CD4-positive, alpha-beta T cell (primary cell): ENCODE measurements around the gene PAPLN. TPM values are rescaled to one million over a fixed set of nuclear protein-coding genes. Genes with fewer than 3 reads are reported as not detected.

Source experiments
- ATAC-seq: fragments of 200-7000 bp; cut with Tn5 transposase; one replicate; pipeline ENCODE4 v1.10.0; 2022; ENCODE audit warnings: mild to moderate bottlenecking; ENCODE audit not compliant: poor library complexity
- CTCF ChIA-PET: fragments of 350-600 bp; sonication (Branson Sonifier 250); formaldehyde crosslinking; loops from one replicate; lab custom pipeline; 2021; ENCODE audit warnings: antibody characterized with exemption, inconsistent platforms; lab: Charles Lee
- POLR2A ChIA-PET: fragments of 350-600 bp; sonication (Branson Sonifier 250); formaldehyde crosslinking; loops from one replicate; lab custom pipeline; 2021; ENCODE audit warnings: antibody characterized with exemption, inconsistent platforms; lab: Charles Lee
- DNase-seq, 14 experiments: peaks; one replicate each; pipeline ENCODE4 v3.0.0-alpha.2; 2013 to 2020; ENCODE audit warnings: mixed read lengths in 2 of 14
- H3K27ac ChIP-seq, 2 donors: one replicate each; pipeline versions ENCODE4 v1.5.1 to v1.7.0; 2013; ENCODE audit warnings: low read length in 2 of 2, low read depth in 1 of 2, mild to moderate bottlenecking in 1 of 2
- H3K27me3 ChIP-seq, 2 experiments: 1 replicate in 1 of 2; 2 replicates in 1 of 2; pipeline versions ENCODE4 v1.6.1 to v1.7.0; 2013; ENCODE audit warnings: low read length in 2 of 2, control low read depth in 1 of 2, mild to moderate bottlenecking in 1 of 2, moderate library complexity in 1 of 2; ENCODE audit not compliant: insufficient read depth in 2 of 2, control insufficient read depth in 1 of 2
- H3K36me3 ChIP-seq: one replicate; pipeline ENCODE4 v1.6.1; 2013; ENCODE audit warnings: low read length, control low read depth; ENCODE audit not compliant: insufficient read depth
- H3K4me1 ChIP-seq: one replicate; pipeline ENCODE4 v1.6.1; 2013; ENCODE audit warnings: low read length, control low read depth; ENCODE audit not compliant: insufficient read depth
- H3K4me3 ChIP-seq: one replicate; pipeline ENCODE4 v1.5.1; 2013; ENCODE audit warnings: mild to moderate bottlenecking, low read length, moderate library complexity
- H3K9me3 ChIP-seq, 2 experiments: 1 replicate in 1 of 2; 2 replicates in 1 of 2; pipeline versions ENCODE4 v1.6.1 to v1.7.0; 2013; ENCODE audit warnings: low read length in 2 of 2, mild to moderate bottlenecking in 2 of 2, control low read depth in 1 of 2, moderate library complexity in 1 of 2; ENCODE audit not compliant: control insufficient read depth in 1 of 2, insufficient read depth in 1 of 2
- H3K27ac Mint-ChIP-seq: one replicate; pipeline ENCODE4 v1.8.0; 2020; ENCODE audit warnings: mixed read lengths
- H3K27me3 Mint-ChIP-seq: one replicate; pipeline ENCODE4 v1.8.0; 2021; ENCODE audit warnings: mixed read lengths
- H3K36me3 Mint-ChIP-seq: one replicate; pipeline ENCODE4 v1.8.0; 2021; ENCODE audit warnings: low read depth, mixed read lengths
- H3K4me1 Mint-ChIP-seq: one replicate; pipeline ENCODE4 v1.8.0; 2021; ENCODE audit warnings: low read depth, mixed read lengths
- H3K4me3 Mint-ChIP-seq: one replicate; pipeline ENCODE4 v1.8.0; 2020; ENCODE audit warnings: mild to moderate bottlenecking, mixed read lengths
- H3K9me3 Mint-ChIP-seq: one replicate; pipeline ENCODE4 v1.8.0; 2020; ENCODE audit warnings: mixed read lengths
- intact Hi-C, 2 experiments: fragments of 100-400 bp; cut with DNase I in 1 of 2; cut with micrococcal nuclease in 1 of 2; formaldehyde crosslinking; loops; one replicate each; pipeline versions ENCODE4 v1.15.1 to v1.9.0; 2023 to 2025; cut with DNase I, micrococcal nuclease
- total RNA-seq, 174 experiments: library from RNA in 2 of 174; stranded (reverse) in 2 of 174; gene quantifications; one replicate each; pipeline ENCODE4 v1.2.3 and lab custom pipeline; 2021 to 2026
- TF ChIP-seq, protein P1 (sequence below): fragments of 200-600 bp; IDR thresholded peaks from one replicate; pipeline ENCODE4 v1.8.0; 2022; ENCODE audit warnings: antibody characterized with exemption, mild to moderate bottlenecking

PAPLN gene
- total RNA-seq, 2 experiments from 2014 or later: 0.05 to 0.14 TPM

DNA sequence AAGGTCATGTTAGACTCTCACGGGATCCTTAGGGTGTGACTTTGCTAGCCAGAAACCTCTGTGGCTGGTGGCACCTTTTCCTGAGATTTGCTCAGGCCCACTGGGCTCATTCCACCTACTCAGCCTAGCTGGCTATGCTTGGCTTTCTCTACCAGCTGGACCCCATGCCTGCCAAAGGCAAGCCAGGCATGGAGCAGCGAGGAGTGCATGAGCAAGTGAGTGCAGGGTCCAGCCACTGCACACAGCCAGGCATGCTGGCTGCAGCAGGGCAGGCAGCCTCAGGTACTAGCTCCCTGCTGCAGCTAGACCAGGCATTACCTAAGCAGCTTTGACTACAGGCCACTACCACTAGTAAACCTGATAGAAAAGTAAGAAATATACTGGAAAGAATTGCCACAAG lies 29.7 kb upstream of the PAPLN start:
- H3K4me1 ChIP-seq: no peaks in the 10 kb centered on the region
- peaks cover 74% of the 10 kb centered on the region for H3K36me3 ChIP-seq
- no peak overlapping the region for H3K27ac ChIP-seq
- DNase-seq: no peak
- CTCF ChIA-PET: no interaction called here
- intact Hi-C loops: no loop called here
- POLR2A ChIA-PET: no interaction called here
- Mint-ChIP-seq H3K4me1 (no peaks in the 10 kb centered on the region), H3K4me3 (no peak overlapping the region), H3K27ac (no peak overlapping the region), H3K36me3 (peaks cover 87% of the 10 kb centered on the region), H3K9me3 (no peaks in the 10 kb centered on the region), H3K27me3 (no peaks in the 10 kb centered on the region)
- TF ChIP-seq, protein P1, sequence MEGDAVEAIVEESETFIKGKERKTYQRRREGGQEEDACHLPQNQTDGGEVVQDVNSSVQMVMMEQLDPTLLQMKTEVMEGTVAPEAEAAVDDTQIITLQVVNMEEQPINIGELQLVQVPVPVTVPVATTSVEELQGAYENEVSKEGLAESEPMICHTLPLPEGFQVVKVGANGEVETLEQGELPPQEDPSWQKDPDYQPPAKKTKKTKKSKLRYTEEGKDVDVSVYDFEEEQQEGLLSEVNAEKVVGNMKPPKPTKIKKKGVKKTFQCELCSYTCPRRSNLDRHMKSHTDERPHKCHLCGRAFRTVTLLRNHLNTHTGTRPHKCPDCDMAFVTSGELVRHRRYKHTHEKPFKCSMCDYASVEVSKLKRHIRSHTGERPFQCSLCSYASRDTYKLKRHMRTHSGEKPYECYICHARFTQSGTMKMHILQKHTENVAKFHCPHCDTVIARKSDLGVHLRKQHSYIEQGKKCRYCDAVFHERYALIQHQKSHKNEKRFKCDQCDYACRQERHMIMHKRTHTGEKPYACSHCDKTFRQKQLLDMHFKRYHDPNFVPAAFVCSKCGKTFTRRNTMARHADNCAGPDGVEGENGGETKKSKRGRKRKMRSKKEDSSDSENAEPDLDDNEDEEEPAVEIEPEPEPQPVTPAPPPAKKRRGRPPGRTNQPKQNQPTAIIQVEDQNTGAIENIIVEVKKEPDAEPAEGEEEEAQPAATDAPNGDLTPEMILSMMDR: no peak
- no peak for ATAC-seq
- no peaks in the 10 kb centered on the region for H3K27me3 ChIP-seq
- no peak overlapping the region for H3K4me3 ChIP-seq
- no peaks in the 10 kb centered on the region for H3K9me3 ChIP-seq

DNA sequence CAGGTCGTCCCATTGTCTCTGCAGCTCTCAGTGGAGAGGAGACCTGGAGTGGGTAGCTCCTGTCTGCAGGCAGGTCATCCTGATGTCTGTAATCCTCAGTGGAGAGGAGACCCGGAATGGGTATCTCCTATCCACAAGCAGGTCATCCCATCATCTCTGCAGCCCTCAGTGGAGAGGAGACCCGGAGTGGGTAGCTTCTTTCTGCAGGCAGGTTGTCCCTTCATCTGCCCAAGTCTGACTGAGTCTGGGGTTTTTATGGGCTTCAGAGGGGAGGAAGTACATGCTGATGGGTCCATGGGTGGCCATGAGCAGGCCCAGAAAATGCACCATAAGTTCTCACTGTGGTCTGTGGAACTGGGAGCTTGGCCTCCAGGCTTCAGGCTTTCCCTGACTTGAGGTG lies 28.9 kb upstream of the PAPLN start:
- Histone ChIP-seq H3K4me3 (no peak overlapping the region), H3K27ac (no peak overlapping the region), H3K27me3 (no peaks in the 10 kb centered on the region), H3K9me3 (no peaks in the 10 kb centered on the region), H3K36me3 (peaks cover 79% of the 10 kb centered on the region), H3K4me1 (no peaks in the 10 kb centered on the region)
- intact Hi-C loops: no loop called here
- TF ChIP-seq, protein P1: no peak
- H3K27ac Mint-ChIP-seq: no peak overlapping the region
- H3K27me3 Mint-ChIP-seq: no peaks in the 10 kb centered on the region
- ATAC-seq (no peak), DNase-seq (no peak)
- ChIA-PET POLR2A (no interaction called here), CTCF (interaction anchor here (0.6 kb wide), 1 partner anchor 264 kb away, joined by 3 read pairs; no protein-coding TSS in a partner anchor)
- H3K4me1 Mint-ChIP-seq: no peaks in the 10 kb centered on the region
- no peaks in the 10 kb centered on the region for H3K9me3 Mint-ChIP-seq
- peaks cover 87% of the 10 kb centered on the region for H3K36me3 Mint-ChIP-seq
- no peak overlapping the region for H3K4me3 Mint-ChIP-seq

DNA sequence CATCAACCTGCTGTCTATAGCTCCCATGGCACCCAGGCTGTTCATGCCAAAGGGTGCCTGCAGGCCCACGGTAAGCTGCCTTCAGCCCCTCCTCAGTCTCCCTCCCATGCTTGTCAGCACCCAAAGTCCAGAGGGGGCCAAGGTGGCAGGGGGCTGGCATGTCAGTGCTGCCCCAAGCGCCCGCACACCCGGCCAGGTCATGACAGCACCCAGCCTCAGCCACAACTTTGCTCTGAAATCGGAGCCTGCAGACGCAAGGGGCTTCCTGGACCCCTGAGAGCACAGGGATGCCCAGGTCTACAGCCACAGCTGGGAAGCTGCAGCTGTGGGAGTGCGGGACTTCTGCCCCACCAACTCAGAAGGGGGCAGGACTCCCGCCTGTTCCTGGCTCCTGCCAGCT lies 28.5 kb upstream of the PAPLN start:
- intact Hi-C loops: no loop called here
- Histone ChIP-seq H3K27ac (no peak overlapping the region), H3K36me3 (peaks cover 79% of the 10 kb centered on the region), H3K4me1 (no peaks in the 10 kb centered on the region), H3K27me3 (no peaks in the 10 kb centered on the region), H3K4me3 (no peak overlapping the region), H3K9me3 (no peaks in the 10 kb centered on the region)
- no peak overlapping the region for H3K27ac Mint-ChIP-seq
- H3K9me3 Mint-ChIP-seq: no peaks in the 10 kb centered on the region
- ChIA-PET CTCF (interaction anchor here (0.6 kb wide), 1 partner anchor 263 kb away, joined by 3 read pairs; no protein-coding TSS in a partner anchor), POLR2A (no interaction called here)
- no peaks in the 10 kb centered on the region for H3K4me1 Mint-ChIP-seq
- peaks cover 87% of the 10 kb centered on the region for H3K36me3 Mint-ChIP-seq
- no peaks in the 10 kb centered on the region for H3K27me3 Mint-ChIP-seq
- TF ChIP-seq, protein P1: no peak
- no peak for DNase-seq
- no peak for ATAC-seq
- no peak overlapping the region for H3K4me3 Mint-ChIP-seq
